HG03095 (cell line): ENCODE measurements around the gene GSG1L2.
"Not testable (repeated sequence)": the region's sequence is repeated elsewhere in the genome, so short reads cannot be mapped to it uniquely, and the experiment has no call there.

Source experiments
- ATAC-seq: cut with Tn5 transposase; IDR thresholded peaks from one replicate; pipeline ENCODE4 v1.9.1; 2021; ENCODE audit warnings: moderate library complexity; ENCODE audit not compliant: unreplicated experiment

Gene GSG1L2

DNA sequence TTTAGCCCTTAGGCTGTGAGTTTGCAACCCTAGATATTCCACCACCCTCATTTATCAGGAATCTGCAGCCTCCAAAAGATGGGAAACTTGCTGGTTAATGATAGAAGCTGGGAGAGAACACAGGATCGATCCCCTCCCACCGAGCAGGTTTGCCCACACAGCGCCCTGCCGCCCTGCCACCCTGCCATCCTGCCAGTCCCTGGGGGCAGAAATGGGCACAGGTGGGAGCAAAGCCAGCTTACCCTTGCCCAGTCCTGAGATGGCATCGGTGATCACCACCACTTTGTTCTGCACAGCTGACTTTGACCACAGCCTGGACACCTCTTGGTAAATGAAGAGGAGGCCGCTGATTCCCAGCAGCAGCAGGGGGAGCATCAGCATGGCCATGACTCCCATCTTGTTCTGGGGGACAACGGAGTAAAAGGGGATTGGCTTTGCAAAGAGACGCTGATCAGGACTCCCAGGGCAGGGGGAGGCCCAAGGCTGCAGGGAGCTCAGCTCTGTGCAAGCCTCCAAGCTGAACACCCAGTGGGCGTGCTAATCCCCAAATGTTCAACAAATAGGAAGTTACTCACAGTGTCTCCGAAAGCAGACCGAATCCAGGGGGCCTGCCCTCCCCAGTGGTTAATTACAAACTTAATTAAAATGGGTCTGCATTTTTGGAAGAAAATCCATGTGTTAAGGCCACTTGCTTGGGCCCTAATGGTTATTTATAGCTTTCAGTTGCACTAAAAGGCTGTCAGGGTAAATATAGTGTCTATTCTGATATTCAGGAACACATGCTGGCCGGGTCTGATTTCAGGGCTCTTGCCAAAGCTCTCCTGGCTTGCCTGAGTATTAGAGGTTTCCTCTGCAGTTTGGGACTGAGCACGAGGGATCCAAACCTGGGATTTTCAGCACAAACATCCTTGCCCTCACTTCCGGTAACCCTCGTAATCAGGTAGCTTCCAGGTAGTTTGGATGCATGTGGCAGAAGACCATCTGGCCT lies 30.7 kb downstream of the GSG1L2 start, which contains the start of gene DHRS7C:
Gene DHRS7C, minus strand, starts transcription at position 704 of the 988 bp plus-strand sequence. Its CDS starts 308 bp downstream, at position 396.
- no peak for ATAC-seq

DNA sequence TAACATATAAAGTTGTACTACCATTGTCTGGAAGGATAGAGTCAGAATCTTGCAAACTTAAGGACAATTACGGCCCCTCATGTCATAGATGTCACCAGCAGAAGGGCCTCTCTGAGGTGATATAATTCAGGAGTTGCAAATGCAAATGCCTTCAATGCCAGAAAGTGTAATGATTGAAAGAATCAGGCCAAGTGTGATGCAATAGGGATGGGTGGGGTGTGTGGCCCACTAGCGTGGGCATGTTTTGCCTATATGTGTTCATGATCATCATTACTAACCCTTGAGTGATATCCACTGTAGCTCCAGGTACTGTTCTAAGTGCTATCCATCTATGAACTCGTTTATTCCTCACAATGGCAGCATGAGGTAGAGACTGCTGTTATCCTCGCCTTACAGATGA lies 31.6 kb downstream of the GSG1L2 start:
- ATAC-seq, result no peak

DNA sequence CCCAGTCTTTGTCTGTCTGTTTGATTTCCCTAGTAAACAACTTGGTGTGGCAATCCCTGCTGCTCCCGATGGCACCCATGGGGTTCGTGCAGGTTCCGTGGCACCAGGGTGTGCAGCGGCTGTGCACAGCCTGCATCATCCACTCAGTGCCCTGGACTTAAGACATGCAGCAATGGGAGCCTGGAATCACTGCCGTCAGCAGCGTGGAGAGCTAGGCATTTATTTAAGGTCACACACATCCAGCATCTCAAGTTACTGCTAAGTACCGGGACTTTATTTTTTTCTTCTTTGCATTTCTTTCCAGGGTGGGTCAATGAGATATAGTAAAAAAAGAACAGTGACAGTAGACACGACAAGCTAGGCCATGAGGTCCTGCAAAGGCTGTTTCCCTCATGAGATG lies 33.3 kb downstream of the GSG1L2 start:
- no peak for ATAC-seq

DNA sequence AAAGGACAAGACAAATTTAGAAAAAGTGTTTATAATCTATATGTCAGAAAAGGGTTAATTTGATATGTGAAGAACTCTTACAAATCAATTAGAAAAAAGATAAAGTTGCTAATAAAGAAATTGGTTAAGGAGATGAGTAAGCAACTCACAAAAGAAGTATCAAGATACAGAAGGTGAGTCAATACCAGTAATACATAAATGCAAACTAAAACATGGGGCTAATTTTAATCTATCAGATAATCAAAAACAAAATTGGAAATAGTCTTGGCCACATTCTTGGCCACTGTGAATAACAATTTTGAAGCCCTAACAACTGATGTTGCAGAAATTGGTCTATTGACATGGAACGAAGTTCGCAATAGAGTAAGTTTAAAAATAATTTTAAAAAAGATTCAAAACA lies 37.3 kb downstream of the GSG1L2 start:
- ATAC-seq, result no peak

DNA sequence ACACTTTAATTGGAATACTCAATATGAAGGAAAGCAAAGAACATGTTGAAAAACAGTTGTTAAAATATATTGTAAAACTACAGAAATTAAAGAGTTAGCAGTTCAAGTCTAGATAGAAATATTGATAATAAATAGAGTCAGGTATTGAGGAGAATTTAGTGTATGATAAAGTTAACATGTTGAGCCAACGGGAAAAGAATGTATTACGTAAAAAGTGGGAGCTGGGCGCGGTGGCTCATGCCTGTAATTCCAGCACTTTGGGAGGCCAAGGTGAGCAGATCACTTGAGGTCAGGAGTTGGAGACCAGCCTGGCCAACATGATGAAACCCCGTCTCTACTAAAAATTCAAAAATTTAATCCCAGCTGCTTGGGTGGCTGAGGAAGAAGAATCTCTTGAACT lies 38.4 kb downstream of the GSG1L2 start:
- ATAC-seq, result not testable (repeated sequence)

DNA sequence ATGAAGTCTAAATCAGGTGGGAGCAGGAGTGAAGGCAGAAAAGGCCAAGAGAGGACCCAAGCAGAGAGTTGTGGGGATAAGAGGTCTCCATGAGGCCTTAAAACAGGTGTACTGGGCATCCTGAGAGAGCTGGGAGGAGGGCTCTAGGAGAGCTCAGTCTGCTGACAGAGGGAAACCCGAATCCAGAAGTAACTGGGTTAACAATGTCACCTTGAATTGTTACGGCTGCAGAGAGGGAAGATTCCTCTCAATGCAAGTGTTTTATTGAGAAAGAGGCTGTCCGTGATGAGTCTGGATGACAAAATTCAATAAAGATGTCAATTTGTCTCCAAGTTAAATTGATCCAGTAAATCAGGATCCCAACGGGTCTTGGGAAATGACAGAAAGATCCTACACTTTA lies 38.8 kb downstream of the GSG1L2 start:
- ATAC-seq, result no peak

DNA sequence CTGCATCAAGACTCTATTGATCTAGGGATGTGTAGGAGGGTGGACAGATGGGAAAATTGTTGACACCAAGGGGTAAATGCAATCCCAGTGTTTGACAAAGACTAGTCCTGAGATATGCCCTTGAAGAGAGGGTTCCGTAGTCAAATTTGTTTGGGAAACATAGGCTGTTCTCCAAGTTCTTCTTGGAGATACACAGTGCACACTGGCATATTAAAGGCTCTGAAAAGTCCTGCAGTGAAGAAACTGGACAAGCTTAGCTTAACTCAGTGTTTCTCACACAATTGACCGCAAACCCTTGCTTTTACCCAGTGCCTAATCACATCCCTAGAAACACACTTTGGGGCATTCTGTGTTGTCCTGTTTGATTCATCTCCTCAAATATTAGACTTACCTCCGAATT lies 41.3 kb downstream of the GSG1L2 start:
- no peak for ATAC-seq

DNA sequence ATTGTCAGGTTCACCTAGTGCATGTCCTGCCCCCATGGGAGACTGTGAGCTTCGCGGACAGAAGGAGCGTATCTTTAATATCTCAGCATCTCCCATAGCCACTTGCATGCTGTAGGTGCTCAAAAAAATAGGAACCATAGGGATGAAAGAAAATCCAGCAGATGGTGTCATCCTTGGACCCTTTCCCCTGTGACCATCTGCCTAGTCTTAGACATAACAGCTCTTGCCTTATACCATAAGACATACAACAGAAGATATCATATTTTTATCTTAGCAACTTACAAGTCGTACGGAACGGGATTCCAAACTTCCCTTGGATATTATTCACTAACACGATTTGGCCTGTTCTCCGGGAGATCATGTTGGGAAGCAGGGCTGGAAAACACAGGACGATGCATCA lies 45.0 kb downstream of the GSG1L2 start:
- no peak for ATAC-seq

DNA sequence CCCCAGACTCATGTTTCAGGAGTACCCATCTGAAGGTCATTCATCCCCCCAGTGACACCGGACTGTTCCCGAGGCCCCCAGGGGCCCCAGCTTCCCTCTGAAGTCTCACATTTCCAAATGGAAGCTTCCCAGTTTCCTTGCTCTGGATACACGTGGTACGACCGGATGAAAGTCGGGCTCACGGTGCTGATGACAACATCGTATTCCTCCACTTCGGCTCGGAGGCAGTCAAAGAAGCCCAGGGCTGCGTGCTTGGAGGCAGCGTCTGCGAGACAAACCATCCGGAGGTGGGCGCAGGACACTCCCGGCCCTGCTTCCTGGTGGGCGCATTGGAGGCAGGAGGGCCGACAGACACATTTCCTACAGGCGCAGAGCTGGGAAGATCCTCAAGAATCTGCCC lies 49.2 kb downstream of the GSG1L2 start:
- ATAC-seq, result no peak

DNA sequence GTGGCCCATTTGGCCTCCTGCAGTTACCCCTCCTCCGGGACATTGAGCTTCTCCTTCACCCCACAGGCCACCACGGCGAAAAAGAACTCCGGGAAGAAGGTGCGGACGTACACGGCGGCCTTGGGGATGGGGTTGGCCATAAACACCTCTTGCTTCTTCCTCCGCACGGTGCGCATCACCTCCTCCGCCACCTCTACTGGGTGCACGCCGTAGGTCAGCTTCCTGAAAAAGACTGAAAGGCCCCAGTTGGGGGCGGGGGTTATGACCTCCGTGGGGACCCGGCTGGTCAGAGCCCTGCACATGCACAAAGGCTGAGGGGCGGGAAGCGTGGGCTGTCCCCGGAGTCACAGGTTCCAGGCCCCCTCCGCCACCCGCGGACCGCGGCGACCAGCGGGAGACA lies 50.4 kb downstream of the GSG1L2 start:
- no peak for ATAC-seq

DNA sequence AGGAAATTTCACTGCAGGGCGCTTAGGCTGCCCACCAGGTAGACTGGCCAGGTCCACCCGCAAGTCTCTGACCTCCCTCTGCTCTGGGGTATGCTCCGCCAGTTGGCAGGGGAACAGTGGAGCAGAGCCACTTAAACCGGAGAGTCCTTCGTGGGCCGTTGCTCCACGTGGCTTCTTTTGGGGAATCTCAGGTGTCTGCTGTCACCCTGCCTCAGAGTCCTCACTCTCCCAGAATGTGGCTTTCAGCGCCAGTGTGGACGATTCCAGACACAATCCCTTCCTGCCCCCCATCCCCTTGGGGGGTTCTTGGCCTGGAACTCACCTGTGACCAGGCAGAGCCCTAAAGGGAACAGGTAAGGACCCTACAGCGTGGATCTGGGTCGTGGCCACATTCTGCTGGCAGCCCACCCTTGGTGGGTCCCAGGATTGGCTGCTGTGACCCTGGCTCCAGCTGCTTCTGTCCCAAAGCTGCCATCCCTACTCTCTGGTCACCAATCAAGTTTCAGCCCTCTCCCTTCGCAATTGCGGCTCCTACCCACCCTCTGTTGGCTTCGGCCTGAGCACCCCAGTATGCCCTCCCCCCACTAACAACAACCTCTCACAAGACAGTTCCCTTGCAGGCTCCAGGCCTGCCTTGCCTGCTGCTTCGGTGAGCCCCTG lies 52.7 kb downstream of the GSG1L2 start:
- ATAC-seq, result no peak

DNA sequence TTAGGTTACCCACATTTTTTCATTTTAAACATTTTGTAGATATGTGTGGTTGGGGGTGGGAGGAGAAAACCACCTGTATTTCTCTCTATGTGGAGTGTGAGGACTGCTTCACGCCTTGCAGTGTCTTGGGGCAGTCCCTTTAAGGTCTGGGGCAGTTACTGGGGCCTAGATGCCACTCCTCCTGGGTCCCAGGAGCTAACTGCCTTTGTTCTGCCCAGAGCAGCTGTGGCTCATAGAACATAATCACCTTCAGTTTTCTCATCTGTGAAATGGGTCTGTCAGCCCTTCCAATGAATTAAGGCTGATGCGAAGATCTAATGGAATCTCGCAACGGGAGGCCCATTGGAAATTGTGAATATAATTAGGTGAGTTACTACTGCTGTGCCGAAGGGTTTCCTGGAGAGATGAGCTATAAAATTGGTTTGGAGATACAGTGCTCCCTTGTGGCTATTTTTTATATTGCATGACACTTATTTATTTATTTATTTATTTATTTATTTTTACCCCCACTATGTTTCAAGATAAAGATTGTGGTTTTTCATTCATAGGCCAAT lies 53.4 kb downstream of the GSG1L2 start:
- ATAC-seq, result no peak

DNA sequence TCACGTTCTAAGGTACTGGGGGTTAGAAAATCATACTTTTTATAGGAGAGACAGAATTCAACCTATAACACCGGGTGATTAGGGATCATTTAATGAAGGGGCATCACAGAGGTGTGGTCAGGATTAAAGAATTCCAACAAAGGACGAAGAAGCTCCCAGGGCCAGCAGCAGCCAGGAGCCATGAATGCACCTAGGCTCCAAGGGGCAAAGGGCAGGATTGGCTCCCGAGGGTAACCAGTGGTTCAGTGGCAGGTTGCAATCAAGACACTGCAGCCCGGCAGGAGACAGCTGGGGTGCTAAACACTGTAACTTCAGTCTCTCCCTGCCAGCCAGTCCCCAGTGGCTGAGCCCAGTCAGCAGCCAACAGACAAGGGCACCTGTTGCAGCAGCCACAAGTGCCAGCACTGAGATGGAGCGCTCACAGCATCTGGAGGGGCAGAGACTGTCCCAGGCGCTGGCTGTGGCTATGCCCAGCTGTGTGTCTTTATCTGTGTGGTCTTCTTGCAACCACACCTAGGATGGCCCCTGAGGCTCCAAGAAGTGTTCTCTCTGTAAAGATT lies 54.4 kb downstream of the GSG1L2 start:
- no peak for ATAC-seq

DNA sequence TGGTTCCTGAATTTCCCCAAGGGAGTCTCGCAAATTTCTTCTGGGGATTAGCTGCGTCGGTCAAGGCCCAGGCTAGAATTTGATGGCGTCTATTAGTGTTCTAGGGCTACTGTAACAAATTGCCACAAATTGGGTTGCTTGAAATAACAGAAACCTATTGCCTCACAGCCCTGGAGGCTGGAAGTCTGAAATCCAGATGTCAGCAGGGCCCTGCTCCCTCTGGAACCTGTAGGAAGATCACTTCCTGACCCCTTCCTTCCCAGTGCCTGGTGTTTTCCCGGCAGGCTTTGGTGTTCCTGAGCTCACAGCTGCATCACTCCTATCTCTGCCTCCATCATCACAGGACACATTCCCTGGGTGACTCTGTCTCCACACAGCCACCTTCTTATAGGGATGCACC lies 54.9 kb downstream of the GSG1L2 start:
- ATAC-seq, result no peak

DNA sequence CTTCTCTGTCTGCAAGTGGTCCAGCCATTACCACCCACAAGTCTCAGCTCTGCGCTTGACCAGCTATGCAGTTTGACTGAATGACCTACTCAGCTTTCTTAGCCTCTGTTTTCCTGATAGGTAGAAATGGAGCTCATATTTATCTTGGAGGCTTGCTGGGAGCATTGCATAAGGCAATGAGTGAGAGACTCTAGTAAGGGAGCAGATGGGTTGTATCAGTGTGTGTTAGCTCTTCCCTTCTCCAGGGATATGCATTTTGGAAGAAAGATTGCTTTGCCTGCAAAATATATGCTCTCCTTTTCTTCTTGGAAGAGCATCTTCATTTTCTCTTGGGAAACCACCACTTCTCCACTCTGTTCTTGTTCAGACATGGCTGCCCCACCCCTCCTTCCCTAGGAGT lies 56.6 kb downstream of the GSG1L2 start:
- no peak for ATAC-seq

DNA sequence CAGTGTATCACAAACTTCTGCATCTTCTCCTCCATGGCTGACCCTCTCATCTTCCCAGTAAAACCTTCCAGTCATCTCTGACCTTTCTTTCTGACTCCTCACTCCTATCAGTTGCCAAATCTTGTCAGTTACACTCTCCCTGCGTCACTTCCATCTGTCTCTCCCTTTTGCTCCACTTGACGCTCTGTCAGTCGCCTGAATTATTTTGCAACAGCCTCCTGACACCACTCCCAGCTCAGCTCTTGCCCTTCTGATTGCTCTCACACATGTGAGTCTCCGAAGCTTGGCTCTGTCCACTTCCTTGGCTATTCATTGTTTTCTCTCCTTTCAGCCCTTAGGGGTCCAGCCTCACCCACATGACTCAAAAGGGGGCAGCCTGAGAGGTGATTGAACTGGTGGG lies 58.2 kb downstream of the GSG1L2 start:
- ATAC-seq, result no peak

DNA sequence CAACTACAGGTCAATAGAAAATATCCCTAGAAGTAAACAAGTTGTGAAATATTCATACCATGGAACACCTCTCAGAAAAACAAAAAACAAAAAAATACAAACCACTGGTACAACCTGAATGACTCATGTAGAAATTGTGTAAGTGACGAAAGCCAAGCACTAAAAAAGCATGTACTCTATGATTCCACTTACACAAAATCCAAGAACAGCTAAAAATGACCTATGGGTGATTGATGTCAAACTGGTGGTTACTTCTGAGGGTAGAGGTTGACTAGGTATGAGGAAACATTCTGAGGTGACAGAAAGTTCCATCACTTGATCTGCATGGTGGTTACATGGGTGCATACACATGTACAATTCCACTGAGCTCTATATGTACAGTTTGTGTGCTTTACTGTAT lies 61.6 kb downstream of the GSG1L2 start:
- no peak for ATAC-seq

DNA sequence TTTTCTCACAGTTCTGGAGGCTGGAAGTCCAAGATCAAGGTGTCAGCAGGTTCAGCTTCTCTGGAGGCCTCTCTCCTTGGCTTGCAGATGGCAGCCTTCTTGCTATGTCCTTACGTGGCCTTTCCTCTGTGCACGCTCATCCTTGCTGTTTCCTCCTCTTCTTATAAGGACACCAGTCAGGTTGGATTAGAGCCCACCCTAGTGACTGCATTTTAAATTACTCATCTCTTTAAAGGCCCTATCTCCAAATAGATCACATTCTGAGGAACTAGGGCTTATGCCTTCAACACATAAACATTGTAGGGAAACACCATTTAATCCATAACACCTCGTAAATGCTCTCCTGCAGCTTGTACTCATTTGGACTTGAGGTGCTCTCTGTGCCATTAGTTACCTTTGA lies 66.8 kb downstream of the GSG1L2 start:
- ATAC-seq, result no peak
